GM12873 (cell line): ENCODE results near the gene MED7.

Experiments used
- CTCF ChIP-seq: IDR thresholded peaks from 2 replicates; pipeline ENCODE4 v1.5.1; 2012; ENCODE audit warnings: low read depth, mild to moderate bottlenecking, moderate library complexity, low read length, control low read depth; ENCODE audit not compliant: insufficient read depth; ENCODE audit errors: missing control alignments

MED7 gene

GRCh38 chr5:157143127-157143971, 684 bp upstream of the MED7 start:
- TF ChIP-seq CTCF: peak; percentile 2

- TF ChIP-seq CTCF: no peak
Observed at GRCh38 chr5:157137691-157138090, 5.0 kb downstream of the MED7 start.

- no peak for TF ChIP-seq CTCF
Observed at GRCh38 chr5:157132281-157132612, 10.4 kb downstream of the MED7 start.

GRCh38 chr5:157130925-157131324, 11.7 kb downstream of the MED7 start:
- no peak for TF ChIP-seq CTCF

GRCh38 chr5:157121709-157122108, 21.0 kb downstream of the MED7 start:
- TF ChIP-seq CTCF: no peak

GRCh38 chr5:157120102-157120501, 22.6 kb downstream of the MED7 start:
- no peak for TF ChIP-seq CTCF

- TF ChIP-seq CTCF: no peak
Observed at GRCh38 chr5:157116483-157116954, 26.1 kb downstream of the MED7 start.
